HuH-7 (cell line): Measurements from ENCODE around the gene CLIP2.
"Not testable (repeated sequence)": the region's sequence is repeated elsewhere in the genome, so short reads cannot be mapped to it uniquely, and the experiment has no call there.

Experiments used
- DNase-seq: peaks from one replicate; pipeline ENCODE4 v3.0.0; 2011; ENCODE audit warnings: low spot score

Gene CLIP2

DNA sequence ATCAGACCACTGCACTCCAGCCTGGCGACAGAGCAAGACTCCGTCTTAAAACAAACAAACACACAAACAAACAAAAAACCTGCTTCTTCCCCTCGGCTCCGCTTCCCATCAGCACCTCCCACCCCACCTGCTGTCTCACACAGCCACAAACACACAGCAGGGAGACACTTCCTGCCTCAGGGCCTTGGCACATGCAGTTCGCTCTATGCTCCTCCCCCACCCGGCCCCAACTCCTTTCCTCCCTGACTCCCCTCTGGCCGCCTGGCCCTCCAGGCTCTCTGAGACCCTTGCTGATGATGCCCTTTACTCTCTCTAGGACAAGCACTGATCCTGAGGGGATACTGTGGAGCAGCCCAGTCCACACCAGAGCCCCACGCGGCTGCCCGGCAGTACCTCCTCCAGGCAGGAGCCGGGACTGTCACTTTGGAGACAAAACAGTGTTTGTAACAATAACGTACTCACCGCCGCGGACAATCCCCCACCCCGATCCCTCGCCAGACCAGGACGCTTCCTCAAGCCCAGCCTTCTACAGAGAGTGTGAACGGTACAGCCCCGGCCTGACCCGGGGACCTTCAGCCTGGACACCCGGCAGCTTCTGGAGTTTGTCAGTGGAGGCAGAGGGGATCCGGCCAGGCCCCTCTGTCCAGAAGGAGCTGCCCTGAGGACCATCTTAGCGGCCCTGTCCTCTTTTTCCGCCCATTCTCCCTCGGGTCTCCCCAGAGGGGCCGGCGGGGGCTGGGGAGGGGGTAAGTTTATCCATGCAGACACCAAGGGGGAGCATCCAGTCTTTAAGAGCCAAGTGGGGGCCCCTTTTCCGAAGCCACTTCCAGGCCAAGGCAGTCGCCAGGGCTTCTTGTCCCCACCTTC lies 114.5 kb downstream of the CLIP2 start:
- DNase-seq: no peak

DNA sequence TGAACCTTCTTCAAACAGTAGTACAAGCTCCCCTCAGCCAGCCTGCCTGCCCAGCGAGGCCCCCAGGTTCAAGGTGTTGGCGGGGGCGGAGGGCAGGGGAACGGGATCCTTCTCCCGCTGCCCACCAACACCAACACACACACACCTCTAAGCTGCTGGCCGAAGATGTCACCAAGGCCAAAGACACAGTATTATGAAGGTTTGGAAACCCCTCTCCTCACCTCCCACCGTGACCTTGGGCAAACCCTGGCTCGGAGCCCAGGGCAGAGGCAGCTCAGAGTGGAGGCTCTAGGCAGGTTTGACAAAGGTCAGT lies 115.1 kb downstream of the CLIP2 start:
- DNase-seq: no peak

DNA sequence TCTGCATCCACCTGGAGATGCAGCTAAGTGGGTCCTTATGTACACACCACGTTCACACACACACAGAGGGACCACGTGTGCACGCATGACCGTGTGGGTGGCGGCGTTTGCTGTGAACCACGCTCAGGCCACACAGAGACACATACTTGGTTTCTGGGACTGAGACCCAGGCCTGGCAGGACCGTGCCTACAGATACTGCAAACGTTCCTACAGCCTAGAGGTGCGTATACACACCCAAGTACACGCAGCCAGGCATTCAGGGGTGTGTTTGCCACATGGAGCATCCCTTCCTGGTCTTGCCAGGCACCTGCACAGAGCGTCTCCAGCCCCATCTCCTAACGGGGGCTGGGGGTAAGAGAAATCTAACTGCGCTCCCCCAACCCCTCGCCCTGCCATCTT lies 115.5 kb downstream of the CLIP2 start:
- no peak for DNase-seq

DNA sequence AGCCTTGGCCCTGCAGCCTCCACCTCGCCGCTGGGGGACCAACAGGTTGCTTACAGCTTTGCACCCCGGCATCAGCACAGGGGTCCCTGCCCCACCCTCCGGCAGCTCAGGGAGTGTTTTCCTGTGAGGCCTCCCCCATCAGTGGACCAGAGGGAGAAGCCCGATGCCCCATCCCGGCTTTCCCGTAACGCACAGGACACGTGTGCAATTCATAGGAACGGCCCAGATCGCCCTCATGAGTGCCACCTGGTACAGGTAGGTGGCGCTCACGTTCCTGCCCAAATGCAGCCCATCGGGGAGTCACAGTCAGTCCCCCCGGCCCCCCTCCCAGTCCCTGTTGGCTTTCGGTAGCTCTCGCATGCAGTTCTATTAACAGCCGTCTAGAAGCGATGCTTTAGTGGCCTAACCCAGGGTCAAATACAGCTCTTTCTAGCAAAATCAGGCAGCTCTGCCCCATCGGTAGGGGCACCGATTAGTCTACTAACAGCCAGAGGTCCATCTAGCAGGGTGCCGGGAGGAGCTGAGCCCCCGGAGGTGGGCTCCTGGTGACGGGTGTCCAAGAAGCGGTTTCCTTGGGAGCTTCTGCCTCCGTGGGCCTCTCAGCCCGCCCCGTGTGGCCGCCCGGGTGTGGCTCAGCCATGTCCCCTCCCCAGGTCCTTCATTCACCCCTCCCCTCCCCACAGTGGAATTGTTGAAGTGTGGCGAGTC lies 116.1 kb downstream of the CLIP2 start:
- DNase-seq: no peak

GRCh38 chr7:74405899-74406512 lies 116.8 kb downstream of the CLIP2 start:
- DNase-seq: no peak

GRCh38 chr7:74407958-74408357 lies 118.8 kb downstream of the CLIP2 start:
- DNase-seq: no peak

DNA sequence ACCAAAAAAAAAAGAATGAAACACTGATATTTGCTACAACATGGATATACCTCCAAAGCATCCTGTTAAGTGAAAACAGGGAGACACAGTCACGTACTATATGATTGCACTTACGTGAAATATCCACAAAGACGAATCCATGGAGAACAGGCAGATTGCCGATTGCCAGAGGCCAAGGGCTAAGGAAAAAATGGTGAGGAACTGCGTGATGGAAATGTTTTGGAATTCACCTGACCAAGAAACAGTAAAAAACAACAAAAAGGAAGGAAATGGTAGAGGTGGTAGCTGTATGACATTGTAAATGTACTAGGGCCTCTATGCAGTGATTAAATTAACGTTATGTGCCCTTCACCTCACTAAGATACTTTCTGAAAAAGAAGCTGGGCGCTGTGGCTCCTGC lies 120.4 kb downstream of the CLIP2 start:
- no peak for DNase-seq

DNA sequence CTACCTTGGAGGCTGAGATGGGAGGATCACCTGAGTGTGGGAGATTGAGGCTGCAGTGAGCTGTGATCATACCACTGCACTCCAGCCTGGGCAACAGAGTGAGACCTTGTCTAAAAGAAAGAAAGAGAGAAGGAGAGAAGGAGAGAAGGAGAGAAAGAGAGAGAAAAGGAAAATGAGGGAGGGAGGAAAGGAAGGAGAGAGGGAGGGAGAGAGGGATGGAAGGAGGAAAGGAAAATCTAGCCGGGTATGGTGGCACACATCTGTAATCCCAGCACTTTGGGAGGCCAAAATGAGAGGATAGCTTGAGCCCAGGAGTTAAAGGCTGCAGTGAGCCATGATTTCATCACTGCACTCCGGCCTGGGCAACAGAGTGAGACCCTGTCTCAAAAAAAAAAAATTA lies 121.6 kb downstream of the CLIP2 start:
- no peak for DNase-seq

- not testable (repeated sequence) for DNase-seq
Observed at GRCh38 chr7:74411571-74411970, 122.4 kb downstream of the CLIP2 start.

DNA sequence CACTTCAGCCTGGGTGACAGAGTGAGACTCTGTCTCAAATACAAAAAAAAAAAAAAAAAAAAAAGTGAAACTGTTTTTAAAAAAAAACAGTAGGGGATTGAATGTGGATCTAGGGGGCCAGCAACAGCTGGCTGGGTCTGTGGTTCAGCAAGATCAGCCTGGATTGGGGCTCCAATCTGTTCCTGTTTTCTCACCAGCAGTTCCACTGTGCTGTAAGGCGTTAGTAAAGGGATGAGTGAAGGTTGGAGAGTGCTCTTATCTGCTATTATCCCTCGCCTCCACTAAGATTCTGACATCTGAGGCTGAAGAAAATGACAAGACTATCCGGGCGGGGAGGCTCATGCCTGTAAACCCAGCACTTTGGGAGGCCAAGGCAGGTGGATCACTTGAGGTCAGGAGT lies 122.8 kb downstream of the CLIP2 start:
- no peak for DNase-seq

- DNase-seq: no peak
Observed at GRCh38 chr7:74412603-74413002, 123.4 kb downstream of the CLIP2 start.

GRCh38 chr7:74414595-74415333 lies 125.6 kb downstream of the CLIP2 start:
- DNase-seq: not testable (repeated sequence)

- DNase-seq: peak; percentile 93
Observed at GRCh38 chr7:74417419-74417971, 128.3 kb downstream of the CLIP2 start.

- DNase-seq: no peak
Observed at GRCh38 chr7:74418076-74418475, 128.9 kb downstream of the CLIP2 start.

DNA sequence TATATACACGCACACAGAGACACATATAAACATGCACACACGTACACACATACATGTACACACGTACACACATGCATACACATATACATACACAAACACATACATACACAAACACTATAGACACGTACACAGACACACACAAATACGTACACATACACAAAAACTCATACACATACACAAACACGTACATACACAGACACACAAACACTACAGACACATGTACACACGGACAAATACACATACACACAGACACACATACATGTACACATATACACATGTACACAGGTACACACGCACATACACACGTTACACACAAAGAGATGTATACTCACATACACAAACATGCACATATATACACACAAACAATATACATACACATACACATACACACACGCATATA lies 129.3 kb downstream of the CLIP2 start:
- no peak for DNase-seq

- not testable (repeated sequence) for DNase-seq
Observed at GRCh38 chr7:74419232-74419631, 130.0 kb downstream of the CLIP2 start.

DNA sequence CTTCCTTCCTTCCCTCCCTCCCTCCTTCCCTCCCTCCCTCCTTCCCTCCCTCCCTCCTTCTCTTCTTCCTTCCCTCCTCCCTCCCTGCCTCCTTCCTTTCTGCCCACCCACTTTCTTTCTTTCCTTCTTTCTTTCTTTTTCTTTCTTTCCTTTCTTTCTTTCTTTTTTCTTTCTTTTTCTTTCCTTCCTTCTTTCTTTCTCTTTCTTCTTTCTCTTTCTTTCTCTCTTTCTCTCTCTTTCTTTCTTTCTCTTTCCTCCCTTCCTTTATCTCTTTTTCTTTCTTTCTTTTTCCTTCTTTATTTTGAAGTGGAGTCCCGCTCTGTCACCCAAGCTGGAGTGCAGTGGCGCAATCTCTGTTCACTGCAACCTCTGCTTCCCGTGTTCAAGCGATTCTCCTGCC lies 130.8 kb downstream of the CLIP2 start:
- no peak for DNase-seq

DNA sequence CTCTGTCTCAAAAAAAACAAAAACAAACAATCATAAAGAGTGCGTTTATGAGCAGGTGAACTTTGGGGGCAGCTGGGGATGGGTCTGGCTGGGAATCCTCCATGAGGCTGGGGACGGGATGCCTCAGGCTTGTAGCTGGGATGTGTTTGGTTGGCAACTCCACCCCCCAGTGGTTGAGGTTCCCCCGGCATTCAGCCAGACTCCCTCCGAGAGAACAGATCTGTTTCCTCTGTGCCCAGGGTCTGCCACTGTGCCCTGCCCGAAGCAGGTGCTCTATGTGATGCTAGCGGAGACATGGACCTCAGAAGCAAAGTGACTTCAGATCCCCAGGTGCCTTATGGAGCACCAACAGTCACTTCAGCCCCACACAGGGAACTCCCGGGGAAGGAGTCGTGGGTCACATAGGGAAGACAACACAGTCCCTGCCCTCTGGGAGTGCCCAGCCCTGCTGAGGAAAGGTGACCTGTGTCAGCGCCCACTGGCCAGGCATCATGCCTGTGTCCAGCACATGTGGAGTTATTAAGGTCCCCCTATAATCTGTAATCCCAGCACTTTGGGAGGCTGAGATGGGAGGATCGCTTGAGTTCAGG lies 135.2 kb downstream of the CLIP2 start:
- DNase-seq: no peak

DNA sequence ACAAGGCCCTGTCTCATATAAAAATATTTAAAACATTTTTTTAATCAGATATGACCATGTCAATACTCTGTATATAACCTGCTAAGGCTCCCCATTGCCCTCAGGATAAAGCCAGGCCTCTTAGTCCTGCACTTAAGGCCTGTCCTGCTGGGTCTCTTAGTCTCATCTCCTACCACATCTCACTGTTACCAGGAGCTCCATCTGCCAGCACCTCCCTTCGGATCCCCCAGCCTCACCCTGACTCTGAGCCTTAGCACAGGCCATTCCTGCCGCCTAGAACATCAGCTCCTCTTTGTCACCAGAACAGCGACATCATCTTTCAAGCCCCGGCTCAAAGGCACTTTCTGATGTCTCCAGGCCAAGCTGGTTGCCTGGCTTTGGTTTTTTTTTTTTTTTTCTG lies 138.8 kb downstream of the CLIP2 start:
- no peak for DNase-seq

GRCh38 chr7:74429153-74429747 lies 140.0 kb downstream of the CLIP2 start:
- no peak for DNase-seq

GRCh38 chr7:74430409-74430808 lies 141.2 kb downstream of the CLIP2 start:
- DNase-seq: not testable (repeated sequence)
